PC-3 (cell line): Measurements from ENCODE around the gene EFEMP1. TPM values are rescaled to one million over a fixed set of nuclear protein-coding genes. Genes with fewer than 3 reads are reported as not detected.

Experiments
- ATAC-seq: fragments of 200-7000 bp; cut with Tn5 transposase; 2 replicates; pipeline ENCODE4 v1.9.1; 2020; ENCODE audit warnings: mild to moderate bottlenecking, moderate library complexity
- BruUV-seq: library from RNA; stranded (reverse); fragments of 400-500 nt; replicated peaks from 2 replicates; lab custom pipeline; 2021; lab: Mats Ljungman, UMichigan
- CTCF ChIA-PET: fragments of 300-600 bp; sonication (Branson Sonifier 250); formaldehyde crosslinking; loops from one replicate; lab custom pipeline; 2022; ENCODE audit warnings: antibody characterized with exemption; lab: Charles Lee
- POLR2A ChIA-PET: fragments of 300-600 bp; sonication (Branson Sonifier 250); formaldehyde crosslinking; loops from one replicate; lab custom pipeline; 2022; ENCODE audit warnings: antibody characterized with exemption; ENCODE audit not compliant: unreplicated experiment; lab: Charles Lee
- DNase-seq: peaks from one replicate; pipeline ENCODE4 v3.0.0-alpha.2; 2015
- H2AFZ ChIP-seq: fragments of 300-600 bp; sonication (generic); 2 replicates; pipeline ENCODE4 v1.6.0; 2016; ENCODE audit warnings: antibody characterized with exemption, low read length
- H3F3A ChIP-seq: fragments of 300-600 bp; sonication (generic); one replicate; pipeline ENCODE4 v1.6.0; 2017; ENCODE audit warnings: antibody characterized with exemption, low read length, control low read depth, mild to moderate bottlenecking; ENCODE audit not compliant: unreplicated experiment
- H3K27ac ChIP-seq: fragments of 300-600 bp; sonication (generic); 2 replicates; pipeline ENCODE4 v1.5.1; 2016; ENCODE audit warnings: mild to moderate bottlenecking, low read length
- H3K27me3 ChIP-seq: fragments of 300-600 bp; sonication (generic); 2 replicates; pipeline ENCODE4 v1.6.1; 2016; ENCODE audit warnings: low read length, mixed read lengths
- H3K36me3 ChIP-seq: fragments of 300-600 bp; sonication (generic); 2 replicates; pipeline ENCODE4 v1.6.1; 2016; ENCODE audit warnings: low read depth, mixed run types, low read length, mixed read lengths
- H3K4me1 ChIP-seq: fragments of 300-600 bp; sonication (generic); 2 replicates; pipeline ENCODE4 v1.5.1; 2016; ENCODE audit warnings: low read length; ENCODE audit not compliant: insufficient read depth
- H3K4me2 ChIP-seq: fragments of 300-600 bp; sonication (generic); 2 replicates; pipeline ENCODE4 v1.6.0; 2016; ENCODE audit warnings: low read length
- H3K4me3 ChIP-seq: fragments of 300-600 bp; sonication (generic); 2 replicates; pipeline ENCODE4 v1.5.1; 2016; ENCODE audit warnings: mild to moderate bottlenecking, low read length, mixed read lengths
- H3K79me2 ChIP-seq: fragments of 300-600 bp; sonication (generic); 2 replicates; pipeline ENCODE4 v1.6.1; 2017; ENCODE audit warnings: low read length, mixed read lengths
- H3K9ac ChIP-seq: fragments of 300-600 bp; sonication (generic); 2 replicates; pipeline ENCODE4 v1.6.0; 2016; ENCODE audit warnings: mild to moderate bottlenecking, low read length
- H3K9me2 ChIP-seq: fragments of 300-600 bp; sonication (generic); replicated peaks from 2 replicates; pipeline ENCODE4 v1.6.1; 2016; ENCODE audit warnings: mixed run types, low read length, mixed read lengths
- H3K9me3 ChIP-seq: fragments of 300-600 bp; sonication (generic); 2 replicates; pipeline ENCODE4 v1.6.1; 2016; ENCODE audit warnings: low read length, mixed read lengths
- H4K20me1 ChIP-seq: fragments of 300-600 bp; sonication (generic); 2 replicates; pipeline ENCODE4 v1.6.1; 2016; ENCODE audit warnings: low read length, mixed read lengths
- EZH2 ChIP-seq: fragments of 300-600 bp; sonication (generic); IDR thresholded peaks from one replicate; pipeline ENCODE4 v1.6.1; 2017; ENCODE audit warnings: antibody characterized with exemption, mild to moderate bottlenecking, low read length; ENCODE audit not compliant: unreplicated experiment
- EZH2phosphoT487 ChIP-seq: fragments of 300-600 bp; sonication (generic); IDR thresholded peaks from 2 replicates; pipeline ENCODE4 v1.6.1; 2018; ENCODE audit warnings: mild to moderate bottlenecking, antibody characterized with exemption, low read length, borderline replicate concordance
- intact Hi-C: fragments of 100-400 bp; cut with micrococcal nuclease; formaldehyde crosslinking; loops from 2 replicates; pipeline ENCODE4 v1.9.0; 2023
- total RNA-seq: library from RNA; depleted of rRNA; stranded (reverse); fragments of >200 nt; gene quantifications from 2 replicates; pipeline ENCODE4 v1.2.3, GENCODE V29; 2014
- TF ChIP-seq, protein P1 (sequence below): fragments of 300-600 bp; sonication (generic); conservative IDR thresholded peaks from 2 replicates; pipeline ENCODE4 v1.5.1; 2017; ENCODE audit warnings: antibody characterized with exemption, low read depth, mild to moderate bottlenecking, low read length

The EFEMP1 gene
- total RNA-seq, 1 experiment from 2014 or later: 59.6 TPM

DNA sequence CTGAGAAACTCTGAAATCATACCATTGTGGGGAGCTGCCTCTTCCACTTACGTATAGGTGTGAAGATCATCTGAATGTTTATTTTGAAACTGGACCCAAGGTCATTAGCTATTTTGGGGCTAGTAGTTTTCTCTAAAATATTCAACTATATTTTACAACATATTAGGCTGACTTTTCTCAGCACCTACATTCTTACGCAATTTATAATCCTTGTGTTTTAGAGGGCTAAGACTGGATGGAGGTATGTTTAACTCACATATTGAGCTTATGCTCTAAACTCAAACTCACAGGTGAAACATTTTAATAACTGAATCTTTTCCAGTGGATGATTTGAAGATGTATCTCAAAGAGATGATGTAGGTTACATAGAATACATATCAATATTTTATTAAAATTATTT lies 49.2 kb downstream of the EFEMP1 start:
- Histone ChIP-seq H3K4me3 (no peak overlapping the region), H3K27ac (no peak overlapping the region), H4K20me1 (no peaks in the 10 kb centered on the region), H3K4me2 (no peak overlapping the region), H3K27me3 (no peaks in the 10 kb centered on the region), H3K4me1 (peaks cover 9% of the 10 kb centered on the region; the same call in 1 of the 2 replicates), H3K79me2 (no peaks in the 10 kb centered on the region), H3K36me3 (no peaks in the 10 kb centered on the region), H3K9me2 (no peaks in the 10 kb centered on the region), H2AFZ (no peak overlapping the region), H3K9ac (no peak overlapping the region), H3F3A (no peaks in the 10 kb centered on the region), H3K9me3 (no peaks in the 10 kb centered on the region)
- ChIA-PET POLR2A (no interaction called here), CTCF (no interaction called here)
- DNase-seq: no peak
- intact Hi-C loops: no loop called here
- no TSS peak for BruUV-seq
- no peak for ATAC-seq
- TF ChIP-seq EZH2 (no peak), EZH2phosphoT487 (no peak)
- TF ChIP-seq, protein P1, sequence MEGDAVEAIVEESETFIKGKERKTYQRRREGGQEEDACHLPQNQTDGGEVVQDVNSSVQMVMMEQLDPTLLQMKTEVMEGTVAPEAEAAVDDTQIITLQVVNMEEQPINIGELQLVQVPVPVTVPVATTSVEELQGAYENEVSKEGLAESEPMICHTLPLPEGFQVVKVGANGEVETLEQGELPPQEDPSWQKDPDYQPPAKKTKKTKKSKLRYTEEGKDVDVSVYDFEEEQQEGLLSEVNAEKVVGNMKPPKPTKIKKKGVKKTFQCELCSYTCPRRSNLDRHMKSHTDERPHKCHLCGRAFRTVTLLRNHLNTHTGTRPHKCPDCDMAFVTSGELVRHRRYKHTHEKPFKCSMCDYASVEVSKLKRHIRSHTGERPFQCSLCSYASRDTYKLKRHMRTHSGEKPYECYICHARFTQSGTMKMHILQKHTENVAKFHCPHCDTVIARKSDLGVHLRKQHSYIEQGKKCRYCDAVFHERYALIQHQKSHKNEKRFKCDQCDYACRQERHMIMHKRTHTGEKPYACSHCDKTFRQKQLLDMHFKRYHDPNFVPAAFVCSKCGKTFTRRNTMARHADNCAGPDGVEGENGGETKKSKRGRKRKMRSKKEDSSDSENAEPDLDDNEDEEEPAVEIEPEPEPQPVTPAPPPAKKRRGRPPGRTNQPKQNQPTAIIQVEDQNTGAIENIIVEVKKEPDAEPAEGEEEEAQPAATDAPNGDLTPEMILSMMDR: no peak

DNA sequence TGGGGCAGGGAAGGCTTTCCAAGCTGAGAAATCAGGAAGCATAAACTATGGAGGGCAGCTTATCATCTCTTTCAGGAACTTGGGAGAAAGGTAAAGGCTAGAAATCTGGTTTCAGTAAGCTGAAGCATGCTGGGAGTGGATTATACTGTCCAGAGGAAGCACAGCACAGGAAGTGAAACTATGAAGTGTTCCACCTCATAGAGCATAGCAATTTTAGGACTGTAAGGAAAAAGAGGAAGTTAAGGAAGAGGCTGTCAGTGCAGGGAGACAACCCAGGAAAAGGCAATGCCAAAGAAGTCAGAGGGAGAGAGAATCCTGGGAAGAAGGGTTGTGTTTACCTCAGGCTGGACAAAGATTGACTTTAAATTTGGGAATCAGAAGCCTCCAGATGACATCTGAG lies 51.9 kb downstream of the EFEMP1 start:
- no peaks in the 10 kb centered on the region for H3K79me2 ChIP-seq
- DNase-seq (no peak), ATAC-seq (no peak; the same call in 1 of the 2 replicates)
- H4K20me1 ChIP-seq: no peaks in the 10 kb centered on the region
- H2AFZ ChIP-seq: no peak overlapping the region
- ChIA-PET POLR2A (interaction anchor here (0.5 kb wide), 1 partner anchor 13 kb away, joined by 4 read pairs; no protein-coding TSS in a partner anchor), CTCF (no interaction called here)
- H3K27me3 ChIP-seq: no peaks in the 10 kb centered on the region
- H3K4me1 ChIP-seq: peaks cover 9% of the 10 kb centered on the region; the same call in 1 of the 2 replicates
- no peaks in the 10 kb centered on the region for H3K9me2 ChIP-seq
- H3F3A ChIP-seq: no peaks in the 10 kb centered on the region
- no peak overlapping the region for H3K27ac ChIP-seq
- H3K4me3 ChIP-seq: no peak overlapping the region
- intact Hi-C loops: no loop called here
- no peak overlapping the region for H3K4me2 ChIP-seq
- TF ChIP-seq EZH2: no peak
- TF ChIP-seq EZH2phosphoT487: no peak
- TF ChIP-seq, protein P1: no peak
- no peaks in the 10 kb centered on the region for H3K9me3 ChIP-seq
- H3K36me3 ChIP-seq: no peaks in the 10 kb centered on the region
- H3K9ac ChIP-seq: no peak overlapping the region
- no TSS peak for BruUV-seq

DNA sequence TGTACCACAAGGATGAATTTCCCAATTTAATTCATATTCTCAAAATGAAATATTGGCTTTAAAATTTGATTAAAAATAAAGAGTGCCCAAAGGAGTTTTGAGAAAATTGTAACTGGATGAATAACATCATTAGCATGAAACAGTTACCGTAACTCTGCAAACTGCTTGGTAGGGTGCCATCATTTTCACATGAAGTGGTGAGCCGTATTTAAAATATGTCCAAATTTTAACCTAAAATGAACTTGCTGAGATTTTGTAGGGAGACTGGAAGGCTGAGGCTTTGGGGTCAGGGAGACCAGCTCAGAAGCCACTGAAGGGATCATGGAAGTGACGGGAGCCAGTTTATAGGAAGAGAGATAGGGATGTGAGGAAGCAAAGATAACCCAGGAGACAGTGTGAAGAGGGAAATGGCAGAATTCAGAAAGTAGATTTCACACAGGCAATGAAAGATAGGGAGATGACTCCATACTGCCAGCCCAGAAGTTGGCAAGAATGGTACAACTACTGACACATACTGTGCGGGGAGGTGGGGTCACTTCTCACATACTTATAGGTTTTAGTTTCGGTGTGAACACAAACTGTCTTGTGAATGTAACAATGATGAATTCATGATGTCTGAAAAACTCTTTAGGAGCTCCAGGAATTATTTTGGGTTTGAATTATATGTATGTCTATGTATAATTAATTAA lies 53.8 kb downstream of the EFEMP1 start:
- intact Hi-C loops: no loop called here
- ATAC-seq: no peak

More for the DNA sequence above, 53.8 kb downstream of the EFEMP1 start:
- no peak for DNase-seq
- Histone ChIP-seq H3K9me2 (no peaks in the 10 kb centered on the region), H3K4me3 (no peak overlapping the region), H3K4me1 (peaks cover 7% of the 10 kb centered on the region; the same call in 1 of the 2 replicates), H3K79me2 (no peaks in the 10 kb centered on the region), H3K9me3 (no peaks in the 10 kb centered on the region), H4K20me1 (no peaks in the 10 kb centered on the region), H3F3A (no peaks in the 10 kb centered on the region), H2AFZ (no peak overlapping the region), H3K36me3 (no peaks in the 10 kb centered on the region), H3K4me2 (no peak overlapping the region), H3K27me3 (no peaks in the 10 kb centered on the region), H3K27ac (no peak overlapping the region), H3K9ac (no peak overlapping the region)
- BruUV-seq: no TSS peak
- POLR2A ChIA-PET: no interaction called here
- TF ChIP-seq EZH2phosphoT487 (no peak), EZH2 (no peak)
- TF ChIP-seq, protein P1: no peak
- CTCF ChIA-PET: no interaction called here
